ENCODE data around the gene ZNF777.

DNA sequence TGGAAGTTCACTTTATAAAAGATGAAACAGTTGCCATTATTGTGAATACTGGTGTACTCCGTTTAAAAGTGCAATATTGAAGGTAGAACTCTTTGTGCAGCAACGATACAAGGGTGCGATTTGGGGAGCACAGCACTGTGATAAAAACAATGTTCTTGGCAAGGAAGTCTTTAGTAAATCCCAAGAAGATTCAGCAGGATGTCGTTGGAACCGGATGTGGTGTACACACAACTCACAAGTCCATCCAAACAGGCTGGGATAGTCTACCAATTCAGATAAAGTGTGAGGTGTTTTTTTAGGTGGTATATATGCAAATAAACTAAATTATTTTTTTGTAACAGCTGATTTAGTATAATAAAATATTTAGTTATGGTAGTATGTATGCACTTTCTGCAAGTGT is 46.7 kb downstream of the ZNF777 start:
- TF ChIP-seq EZH2phosphoT487 (IDR thresholded peaks at IDR 0.05; ENCODE audit: low read length) (no peak), CTCF (IDR thresholded peaks at IDR 0.05; ENCODE audit: low read length) (no peak), EZH2 (optimal IDR thresholded peaks at IDR 0.05; ENCODE audit: low read depth, low read length) (no peak)
